GM23338 (cell line): ENCODE measurements around the gene RCBTB2. TPM values are rescaled to one million over a fixed set of nuclear protein-coding genes. Genes with fewer than 3 reads are reported as not detected.

Experiments used
- ATAC-seq: fragments of 200-7000 bp; cut with Tn5 transposase; 3 replicates; pipeline ENCODE4 v1.9.1; 2020
- DNase-seq: peaks from one replicate; pipeline ENCODE4 v3.0.0-alpha.2; 2015; ENCODE audit warnings: low spot score
- H2AFZ ChIP-seq: fragments of 200-600 bp; sonication (generic); 2 replicates; pipeline ENCODE4 v1.8.0; 2016; ENCODE audit warnings: antibody characterized with exemption, mild to moderate bottlenecking, moderate library complexity
- H3F3A ChIP-seq: fragments of 200-600 bp; sonication (generic); replicated peaks from 2 replicates; pipeline ENCODE4 v1.8.0; 2017; ENCODE audit warnings: antibody characterized with exemption, mixed run types, low read depth
- H3K27ac ChIP-seq: fragments of 200-600 bp; sonication (generic); 2 replicates; pipeline ENCODE4 v1.6.1; 2016; ENCODE audit warnings: low read depth
- H3K27me3 ChIP-seq: fragments of 200-600 bp; sonication (generic); 2 replicates; pipeline ENCODE4 v1.8.0; 2016; ENCODE audit warnings: mild to moderate bottlenecking, mixed run types, moderate library complexity; ENCODE audit not compliant: insufficient read depth
- H3K36me3 ChIP-seq: fragments of 200-600 bp; sonication (generic); 2 replicates; pipeline ENCODE4 v1.8.0; 2016; ENCODE audit warnings: mild to moderate bottlenecking; ENCODE audit not compliant: insufficient read depth
- H3K4me1 ChIP-seq: fragments of 200-600 bp; sonication (generic); 2 replicates; pipeline ENCODE4 v1.8.0; 2016; ENCODE audit warnings: mild to moderate bottlenecking, moderate library complexity; ENCODE audit not compliant: insufficient read depth
- H3K4me2 ChIP-seq: fragments of 200-600 bp; sonication (generic); 2 replicates; pipeline ENCODE4 v1.7.1; 2017; ENCODE audit warnings: mixed run types
- H3K4me3 ChIP-seq: fragments of 200-600 bp; sonication (generic); 2 replicates; pipeline ENCODE4 v1.6.1; 2016; ENCODE audit warnings: mixed run types
- H3K79me2 ChIP-seq: fragments of 200-600 bp; sonication (generic); replicated peaks from 2 replicates; pipeline ENCODE4 v1.8.0; 2017; ENCODE audit warnings: mild to moderate bottlenecking; ENCODE audit not compliant: insufficient read depth
- H3K9me2 ChIP-seq: fragments of 200-600 bp; sonication (generic); 2 replicates; pipeline ENCODE4 v1.8.0; 2017; ENCODE audit not compliant: insufficient read depth
- H4K20me1 ChIP-seq: fragments of 200-600 bp; sonication (generic); replicated peaks from 2 replicates; pipeline ENCODE4 v1.8.0; 2017; ENCODE audit warnings: mild to moderate bottlenecking; ENCODE audit not compliant: insufficient read depth
- H3K27ac Mint-ChIP-seq: 2 replicates; pipeline ENCODE4 v1.8.0; 2020; ENCODE audit warnings: inconsistent platforms, mild to moderate bottlenecking, moderate library complexity, mixed read lengths
- H3K27me3 Mint-ChIP-seq: 3 replicates; pipeline ENCODE4 v1.8.0; 2022; ENCODE audit warnings: low read depth, mild to moderate bottlenecking, moderate library complexity, mixed read lengths, inconsistent platforms; ENCODE audit not compliant: insufficient read depth, poor library complexity
- H3K36me3 Mint-ChIP-seq: 3 replicates; pipeline ENCODE4 v1.8.0; 2021; ENCODE audit warnings: low read depth, mild to moderate bottlenecking, inconsistent platforms, moderate library complexity, mixed read lengths
- H3K4me1 Mint-ChIP-seq: 3 replicates; pipeline ENCODE4 v1.8.0; 2020; ENCODE audit warnings: mild to moderate bottlenecking, inconsistent platforms, mixed read lengths
- H3K4me3 Mint-ChIP-seq: 3 replicates; pipeline ENCODE4 v1.8.0; 2021; ENCODE audit warnings: moderate library complexity, mild to moderate bottlenecking, inconsistent platforms, mixed read lengths
- H3K9me3 Mint-ChIP-seq: 3 replicates; pipeline ENCODE4 v1.8.0; 2020; ENCODE audit warnings: moderate library complexity, mild to moderate bottlenecking, inconsistent platforms, mixed read lengths
- CREB1 ChIP-seq: fragments of 250-450 bp; sonication (Bioruptor Pico); IDR thresholded peaks from 2 replicates; pipeline ENCODE4 v1.5.0; 2020; ENCODE audit warnings: low read depth, mild to moderate bottlenecking, moderate library complexity
- ETS1 ChIP-seq: IDR thresholded peaks from 2 replicates; pipeline ENCODE4 v1.6.1; 2016; ENCODE audit warnings: antibody characterized with exemption
- EZH2 ChIP-seq: fragments of 200-600 bp; sonication (generic); IDR thresholded peaks from one replicate; pipeline ENCODE4 v1.8.0; 2017; ENCODE audit warnings: antibody characterized with exemption, mild to moderate bottlenecking, low read depth; ENCODE audit not compliant: unreplicated experiment
- NANOG ChIP-seq: IDR thresholded peaks from 2 replicates; pipeline ENCODE4 v1.6.1; 2016; ENCODE audit warnings: antibody characterized with exemption, borderline replicate concordance
- POLR2AphosphoS5 ChIP-seq: IDR thresholded peaks from 2 replicates; pipeline ENCODE4 v1.6.1; 2016; ENCODE audit warnings: antibody characterized with exemption, low read depth
- REST ChIP-seq: IDR thresholded peaks from one replicate; pipeline ENCODE4 v1.6.1; 2018; ENCODE audit warnings: antibody characterized with exemption; ENCODE audit not compliant: unreplicated experiment
- STAT1 ChIP-seq: IDR thresholded peaks from one replicate; pipeline ENCODE4 v1.6.1; 2016; ENCODE audit warnings: antibody characterized with exemption; ENCODE audit not compliant: unreplicated experiment
- ZNF331 ChIP-seq: fragments of 250-450 bp; sonication (Bioruptor Pico); IDR thresholded peaks from 2 replicates; pipeline ENCODE4 v1.5.0; 2020; ENCODE audit warnings: low read depth, mild to moderate bottlenecking, moderate library complexity
- polyA plus RNA-seq: library from polyadenylated mRNA; unstranded; fragments of >200 nt; fragmentation: Nextera tagmentation; extraction: Ambion mirVana; gene quantifications from 2 replicates; pipeline ENCODE4 v1.2.1, GENCODE V29; 2016
- total RNA-seq: library from RNA; depleted of rRNA; stranded (reverse); fragments of >200 nt; shearing (Covaris generic); gene quantifications from 2 replicates; pipeline ENCODE4 v1.2.3, GENCODE V29; 2014
- TF ChIP-seq, protein P1 (sequence below), 2 experiments: fragments of 200-600 bp in 1 of 2; sonication (generic) in 1 of 2; conservative IDR thresholded peaks; 2 replicates each; pipeline versions ENCODE4 v1.5.1 to v1.6.1; 2016 to 2017; ENCODE audit warnings: antibody characterized with exemption in 2 of 2, low read depth in 2 of 2, mild to moderate bottlenecking in 2 of 2, moderate library complexity in 1 of 2
- TF ChIP-seq, protein P2 (sequence below): fragments of 250-450 bp; sonication (Bioruptor Pico); IDR thresholded peaks from 2 replicates; pipeline ENCODE4 v1.5.0; 2020; ENCODE audit warnings: mild to moderate bottlenecking, moderate library complexity

RCBTB2 gene
- total and polyA plus RNA-seq, 2 experiments from 2014 or later, result 8.1 to 20.8 TPM

- TF ChIP-seq CREB1, result no peak
- TF ChIP-seq NANOG, result no peak
- TF ChIP-seq ETS1, result no peak
- TF ChIP-seq, protein P1, sequence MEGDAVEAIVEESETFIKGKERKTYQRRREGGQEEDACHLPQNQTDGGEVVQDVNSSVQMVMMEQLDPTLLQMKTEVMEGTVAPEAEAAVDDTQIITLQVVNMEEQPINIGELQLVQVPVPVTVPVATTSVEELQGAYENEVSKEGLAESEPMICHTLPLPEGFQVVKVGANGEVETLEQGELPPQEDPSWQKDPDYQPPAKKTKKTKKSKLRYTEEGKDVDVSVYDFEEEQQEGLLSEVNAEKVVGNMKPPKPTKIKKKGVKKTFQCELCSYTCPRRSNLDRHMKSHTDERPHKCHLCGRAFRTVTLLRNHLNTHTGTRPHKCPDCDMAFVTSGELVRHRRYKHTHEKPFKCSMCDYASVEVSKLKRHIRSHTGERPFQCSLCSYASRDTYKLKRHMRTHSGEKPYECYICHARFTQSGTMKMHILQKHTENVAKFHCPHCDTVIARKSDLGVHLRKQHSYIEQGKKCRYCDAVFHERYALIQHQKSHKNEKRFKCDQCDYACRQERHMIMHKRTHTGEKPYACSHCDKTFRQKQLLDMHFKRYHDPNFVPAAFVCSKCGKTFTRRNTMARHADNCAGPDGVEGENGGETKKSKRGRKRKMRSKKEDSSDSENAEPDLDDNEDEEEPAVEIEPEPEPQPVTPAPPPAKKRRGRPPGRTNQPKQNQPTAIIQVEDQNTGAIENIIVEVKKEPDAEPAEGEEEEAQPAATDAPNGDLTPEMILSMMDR (conservative IDR thresholded peaks at IDR 0.05; ENCODE audit: low read depth in 2 of 2), result no peak
- TF ChIP-seq STAT1, result no peak
- no peak for TF ChIP-seq ZNF331 (CRISPR knock-in tag)
- TF ChIP-seq REST, result no peak
These were observed 9.3 kb upstream of the RCBTB2 start (continued) for GRCh38 chr13:48542138-48542537.

GRCh38 chr13:48539550-48539949 is 6.7 kb upstream of the RCBTB2 start:
- H3K4me1 ChIP-seq, result peaks cover 9% of the 10 kb centered on the region
- H3K27ac ChIP-seq, result no peak overlapping the region
- Mint-ChIP-seq H3K4me3 (no peak overlapping the region), H3K27ac (no peak overlapping the region), H3K9me3 (no peaks in the 10 kb centered on the region), H3K4me1 (peaks cover 5% of the 10 kb centered on the region; the same call in 2 of the 3 replicates), H3K27me3 (no peaks in the 10 kb centered on the region), H3K36me3 (no peaks in the 10 kb centered on the region)
- no peak overlapping the region for H3K4me3 ChIP-seq
- H3F3A ChIP-seq, result no peaks in the 10 kb centered on the region
- no peaks in the 10 kb centered on the region for H3K27me3 ChIP-seq
- H4K20me1 ChIP-seq, result no peaks in the 10 kb centered on the region
- H3K36me3 ChIP-seq, result no peaks in the 10 kb centered on the region
- no peak overlapping the region for H3K4me2 ChIP-seq
- DNase-seq (no peak), ATAC-seq (no peak)
- no peaks in the 10 kb centered on the region for H3K79me2 ChIP-seq
- H3K9me2 ChIP-seq, result 0 out of 2 replicates have a peak, but pooled peaks cover 7% of the 10 kb centered on the region
- no peak overlapping the region for H2AFZ ChIP-seq
- no peak for TF ChIP-seq POLR2AphosphoS5
- no peak for TF ChIP-seq CREB1
- TF ChIP-seq EZH2, result no peak
- TF ChIP-seq, protein P2, sequence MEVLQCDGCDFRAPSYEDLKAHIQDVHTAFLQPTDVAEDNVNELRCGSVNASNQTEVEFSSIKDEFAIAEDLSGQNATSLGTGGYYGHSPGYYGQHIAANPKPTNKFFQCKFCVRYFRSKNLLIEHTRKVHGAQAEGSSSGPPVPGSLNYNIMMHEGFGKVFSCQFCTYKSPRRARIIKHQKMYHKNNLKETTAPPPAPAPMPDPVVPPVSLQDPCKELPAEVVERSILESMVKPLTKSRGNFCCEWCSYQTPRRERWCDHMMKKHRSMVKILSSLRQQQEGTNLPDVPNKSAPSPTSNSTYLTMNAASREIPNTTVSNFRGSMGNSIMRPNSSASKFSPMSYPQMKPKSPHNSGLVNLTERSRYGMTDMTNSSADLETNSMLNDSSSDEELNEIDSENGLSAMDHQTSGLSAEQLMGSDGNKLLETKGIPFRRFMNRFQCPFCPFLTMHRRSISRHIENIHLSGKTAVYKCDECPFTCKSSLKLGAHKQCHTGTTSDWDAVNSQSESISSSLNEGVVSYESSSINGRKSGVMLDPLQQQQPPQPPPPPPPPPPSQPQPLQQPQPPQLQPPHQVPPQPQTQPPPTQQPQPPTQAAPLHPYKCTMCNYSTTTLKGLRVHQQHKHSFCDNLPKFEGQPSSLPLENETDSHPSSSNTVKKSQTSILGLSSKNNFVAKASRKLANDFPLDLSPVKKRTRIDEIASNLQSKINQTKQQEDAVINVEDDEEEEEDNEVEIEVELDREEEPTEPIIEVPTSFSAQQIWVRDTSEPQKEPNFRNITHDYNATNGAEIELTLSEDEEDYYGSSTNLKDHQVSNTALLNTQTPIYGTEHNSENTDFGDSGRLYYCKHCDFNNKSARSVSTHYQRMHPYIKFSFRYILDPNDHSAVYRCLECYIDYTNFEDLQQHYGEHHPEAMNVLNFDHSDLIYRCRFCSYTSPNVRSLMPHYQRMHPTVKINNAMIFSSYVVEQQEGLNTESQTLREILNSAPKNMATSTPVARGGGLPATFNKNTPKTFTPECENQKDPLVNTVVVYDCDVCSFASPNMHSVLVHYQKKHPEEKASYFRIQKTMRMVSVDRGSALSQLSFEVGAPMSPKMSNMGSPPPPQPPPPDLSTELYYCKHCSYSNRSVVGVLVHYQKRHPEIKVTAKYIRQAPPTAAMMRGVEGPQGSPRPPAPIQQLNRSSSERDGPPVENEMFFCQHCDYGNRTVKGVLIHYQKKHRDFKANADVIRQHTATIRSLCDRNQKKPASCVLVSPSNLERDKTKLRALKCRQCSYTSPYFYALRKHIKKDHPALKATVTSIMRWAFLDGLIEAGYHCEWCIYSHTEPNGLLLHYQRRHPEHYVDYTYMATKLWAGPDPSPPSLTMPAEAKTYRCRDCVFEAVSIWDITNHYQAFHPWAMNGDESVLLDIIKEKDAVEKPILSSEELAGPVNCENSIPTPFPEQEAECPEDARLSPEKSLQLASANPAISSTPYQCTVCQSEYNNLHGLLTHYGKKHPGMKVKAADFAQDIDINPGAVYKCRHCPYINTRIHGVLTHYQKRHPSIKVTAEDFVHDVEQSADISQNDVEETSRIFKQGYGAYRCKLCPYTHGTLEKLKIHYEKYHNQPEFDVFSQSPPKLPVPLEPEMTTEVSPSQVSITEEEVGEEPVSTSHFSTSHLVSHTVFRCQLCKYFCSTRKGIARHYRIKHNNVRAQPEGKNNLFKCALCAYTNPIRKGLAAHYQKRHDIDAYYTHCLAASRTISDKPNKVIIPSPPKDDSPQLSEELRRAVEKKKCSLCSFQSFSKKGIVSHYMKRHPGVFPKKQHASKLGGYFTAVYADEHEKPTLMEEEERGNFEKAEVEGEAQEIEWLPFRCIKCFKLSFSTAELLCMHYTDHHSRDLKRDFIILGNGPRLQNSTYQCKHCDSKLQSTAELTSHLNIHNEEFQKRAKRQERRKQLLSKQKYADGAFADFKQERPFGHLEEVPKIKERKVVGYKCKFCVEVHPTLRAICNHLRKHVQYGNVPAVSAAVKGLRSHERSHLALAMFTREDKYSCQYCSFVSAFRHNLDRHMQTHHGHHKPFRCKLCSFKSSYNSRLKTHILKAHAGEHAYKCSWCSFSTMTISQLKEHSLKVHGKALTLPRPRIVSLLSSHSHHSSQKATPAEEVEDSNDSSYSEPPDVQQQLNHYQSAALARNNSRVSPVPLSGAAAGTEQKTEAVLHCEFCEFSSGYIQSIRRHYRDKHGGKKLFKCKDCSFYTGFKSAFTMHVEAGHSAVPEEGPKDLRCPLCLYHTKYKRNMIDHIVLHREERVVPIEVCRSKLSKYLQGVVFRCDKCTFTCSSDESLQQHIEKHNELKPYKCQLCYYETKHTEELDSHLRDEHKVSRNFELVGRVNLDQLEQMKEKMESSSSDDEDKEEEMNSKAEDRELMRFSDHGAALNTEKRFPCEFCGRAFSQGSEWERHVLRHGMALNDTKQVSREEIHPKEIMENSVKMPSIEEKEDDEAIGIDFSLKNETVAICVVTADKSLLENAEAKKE, result no peak
- TF ChIP-seq ZNF331 (CRISPR knock-in tag), result no peak
- no peak for TF ChIP-seq NANOG
